ENCODE measurements around the gene CLEC4M. TPM values are rescaled to one million over a fixed set of nuclear protein-coding genes. Genes with fewer than 3 reads are reported as not detected.

Gene CLEC4M
- polyA plus RNA-seq, 1 experiment = not detected

- ChIA-PET POLR2A (no interaction called here), CTCF (no interaction called here)
- no peak for DNase-seq (ENCODE audit: low read depth, low spot score)
- H3K27ac ChIP-seq (ENCODE audit: low read depth, low read length) = no peak overlapping the region
- H3K27me3 ChIP-seq (ENCODE audit: control insufficient read depth, insufficient read depth, low read length) = peaks cover 10% of the 10 kb centered on the region
- H3K4me3 ChIP-seq (ENCODE audit: low read depth, low read length) = no peak overlapping the region
- no peaks in the 10 kb centered on the region for H3K9me3 ChIP-seq (ENCODE audit: control insufficient read depth, insufficient read depth, low read length)
- no peak for TF ChIP-seq CTCF (IDR thresholded peaks at IDR 0.05; ENCODE audit: low read depth, low read length)
These were observed 10.8 kb downstream of the CLEC4M start for GRCh38 chr19:7773841-7774240.

DNA sequence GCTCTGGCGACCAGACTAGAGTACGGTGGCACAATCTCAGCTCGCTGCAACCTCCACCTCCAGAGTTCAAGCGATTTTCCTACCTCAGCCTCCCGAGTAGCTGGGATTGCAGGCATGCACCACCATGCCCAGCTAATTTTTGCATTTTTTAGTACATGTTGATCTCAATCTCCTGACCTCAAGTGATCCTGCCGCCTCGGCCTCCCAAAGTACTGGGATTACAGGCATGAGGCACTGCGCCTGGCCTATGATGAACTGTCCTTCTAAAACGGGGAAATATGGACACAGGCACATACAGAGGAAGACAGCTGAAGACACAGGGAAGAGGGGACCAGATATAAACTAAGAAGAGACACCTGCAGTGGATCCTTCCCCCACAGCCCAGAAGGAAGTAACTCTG is 12.7 kb downstream of the CLEC4M start:
- no peaks in the 10 kb centered on the region for H3K9me3 ChIP-seq (ENCODE audit: control insufficient read depth, insufficient read depth, low read length)
- CTCF ChIA-PET = interaction anchor here (1.7 kb wide), 1 partner anchor 95 kb away, joined by 5 read pairs; the partner anchor contains the start of gene TRAPPC5
- peaks cover 16% of the 10 kb centered on the region for H3K27me3 ChIP-seq (ENCODE audit: control insufficient read depth, insufficient read depth, low read length)
- no peak overlapping the region for H3K27ac ChIP-seq (ENCODE audit: low read depth, low read length)
- H3K4me3 ChIP-seq (ENCODE audit: low read depth, low read length) = no peak overlapping the region
- no peak for TF ChIP-seq CTCF (IDR thresholded peaks at IDR 0.05; ENCODE audit: low read depth, low read length)
- DNase-seq (ENCODE audit: low read depth, low spot score) = no peak
- POLR2A ChIA-PET = no interaction called here

DNA sequence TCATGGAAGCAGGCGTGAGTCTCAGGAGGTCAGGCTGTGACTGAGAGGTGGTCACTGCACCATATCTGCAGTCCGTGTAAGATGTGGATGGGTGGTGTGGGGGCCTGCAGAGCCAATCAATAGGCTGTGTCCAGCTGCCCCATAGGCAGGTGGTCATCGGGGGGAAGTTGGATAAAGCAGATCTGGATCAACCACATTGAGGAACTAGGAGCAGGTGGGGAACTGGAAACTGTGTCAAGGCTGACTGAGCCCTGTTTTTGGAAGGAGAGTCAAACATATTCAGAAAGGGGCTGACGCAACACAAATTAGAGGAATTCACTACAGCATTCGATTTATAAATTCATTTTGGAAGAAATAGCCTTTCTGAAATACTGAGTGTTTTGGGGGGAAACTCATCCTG is 15.0 kb downstream of the CLEC4M start:
- no peak overlapping the region for H3K27ac ChIP-seq (ENCODE audit: low read depth, low read length)
- H3K4me3 ChIP-seq (ENCODE audit: low read depth, low read length) = no peak overlapping the region
- no peaks in the 10 kb centered on the region for H3K9me3 ChIP-seq (ENCODE audit: control insufficient read depth, insufficient read depth, low read length)
- ChIA-PET CTCF (interaction anchor here (0.9 kb wide), 1 partner anchor 22 kb away, joined by 3 read pairs; no protein-coding TSS in a partner anchor), POLR2A (no interaction called here)
- no peak for TF ChIP-seq CTCF (IDR thresholded peaks at IDR 0.05; ENCODE audit: low read depth, low read length)
- DNase-seq (ENCODE audit: low read depth, low spot score) = no peak
- peaks cover 21% of the 10 kb centered on the region for H3K27me3 ChIP-seq (ENCODE audit: control insufficient read depth, insufficient read depth, low read length)

DNA sequence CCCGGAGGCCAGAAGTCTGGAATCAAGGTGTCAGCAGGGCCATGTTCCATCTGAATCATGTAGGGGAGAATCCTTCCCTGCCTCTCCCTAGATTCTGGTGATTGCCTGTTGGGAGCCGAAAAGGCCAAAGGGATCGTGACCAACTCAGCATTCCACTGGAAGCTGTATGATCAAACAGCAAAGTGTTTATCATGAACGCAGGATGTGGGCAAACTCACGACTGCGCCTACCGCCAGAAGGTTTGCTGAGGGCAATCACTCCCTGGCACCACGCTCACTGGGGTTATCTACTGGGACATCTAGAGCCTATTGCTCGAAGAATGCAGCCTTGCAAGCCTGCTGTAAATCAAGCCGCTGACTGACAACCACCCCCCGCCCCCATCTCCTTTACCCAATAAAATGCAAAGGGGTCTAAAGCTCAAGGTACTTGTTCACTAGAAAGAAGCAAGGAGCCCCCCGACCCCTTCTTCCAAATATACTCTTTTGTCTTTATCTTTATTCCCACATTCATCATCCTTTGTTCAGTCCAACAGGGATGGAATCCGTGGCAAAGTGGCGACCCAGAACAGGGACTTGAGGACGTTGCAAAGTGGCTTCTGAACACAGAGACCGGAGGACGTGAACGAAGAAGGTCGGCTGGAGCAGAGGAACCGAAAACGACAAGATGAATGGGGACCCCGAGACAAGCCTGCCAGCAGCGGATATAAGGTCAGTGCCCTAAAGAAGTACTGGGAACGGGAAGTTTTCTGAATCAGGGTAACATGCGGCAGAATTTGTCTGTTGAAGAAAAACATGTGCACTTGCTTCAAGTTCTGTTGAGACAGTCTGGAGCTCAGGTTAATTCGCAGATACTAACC is 16.8 kb downstream of the CLEC4M start:
- DNase-seq (ENCODE audit: low read depth, low spot score) = no peak
- Histone ChIP-seq H3K27ac (ENCODE audit: low read depth, low read length) (no peak overlapping the region), H3K4me3 (ENCODE audit: low read depth, low read length) (no peak overlapping the region), H3K27me3 (ENCODE audit: control insufficient read depth, insufficient read depth, low read length) (peaks cover 21% of the 10 kb centered on the region), H3K9me3 (ENCODE audit: control insufficient read depth, insufficient read depth, low read length) (no peaks in the 10 kb centered on the region)
- TF ChIP-seq CTCF (IDR thresholded peaks at IDR 0.05; ENCODE audit: low read depth, low read length) = no peak
- ChIA-PET CTCF (interaction anchor here (1.0 kb wide), 1 partner anchor 212 kb away, joined by 3 read pairs; no protein-coding TSS in a partner anchor), POLR2A (no interaction called here)

DNA sequence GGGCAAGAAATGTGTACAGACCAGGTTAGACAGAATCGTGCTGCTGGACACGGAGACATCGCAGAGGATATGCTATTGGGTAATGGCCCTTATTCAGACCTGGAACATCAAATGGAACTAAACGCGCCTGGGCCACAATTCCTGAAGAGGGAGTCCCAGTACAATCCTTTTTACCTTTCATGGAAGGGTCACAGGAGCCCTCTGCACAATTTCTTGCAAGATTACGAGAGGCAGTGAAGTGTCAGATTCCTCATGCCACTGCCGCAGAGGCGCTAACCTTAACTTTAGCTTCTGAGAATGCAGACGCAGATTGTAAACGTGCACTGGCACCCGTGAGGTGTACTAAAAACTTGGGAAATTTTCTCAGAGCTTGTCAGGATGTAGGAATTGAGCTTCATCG is 18.1 kb downstream of the CLEC4M start:
- no peak for DNase-seq (ENCODE audit: low read depth, low spot score)
- no peak for TF ChIP-seq CTCF (IDR thresholded peaks at IDR 0.05; ENCODE audit: low read depth, low read length)
- ChIA-PET POLR2A (no interaction called here), CTCF (interaction anchor here (1.0 kb wide), 1 partner anchor 213 kb away, joined by 3 read pairs; no protein-coding TSS in a partner anchor)
- H3K9me3 ChIP-seq (ENCODE audit: control insufficient read depth, insufficient read depth, low read length) = no peaks in the 10 kb centered on the region
- H3K27ac ChIP-seq (ENCODE audit: low read depth, low read length) = no peak overlapping the region
- H3K4me3 ChIP-seq (ENCODE audit: low read depth, low read length) = no peak overlapping the region
- H3K27me3 ChIP-seq (ENCODE audit: control insufficient read depth, insufficient read depth, low read length) = peaks cover 20% of the 10 kb centered on the region

Measured in AG04450 (cell line).